Neural cell (in vitro differentiated cells): ENCODE results near the gene COL6A3. TPM values are rescaled to one million over a fixed set of nuclear protein-coding genes. Genes with fewer than 3 reads are reported as not detected.

Experiments
- H2AFZ ChIP-seq: fragments of 200-600, 300-800 bp; sonication (generic), shearing (Covaris generic); 2 replicates; pipeline ENCODE4 v1.6.0; 2014; ENCODE audit warnings: low read depth, mild to moderate bottlenecking, antibody characterized with exemption, low read length, moderate library complexity
- H3F3A ChIP-seq: fragments of 200-600 bp; shearing (Covaris generic); 2 replicates; pipeline ENCODE4 v1.6.1; 2016; ENCODE audit warnings: mild to moderate bottlenecking, moderate library complexity, mixed read lengths, antibody characterized with exemption, low read length; ENCODE audit not compliant: insufficient read depth, poor library complexity, severe bottlenecking
- H3K27ac ChIP-seq: fragments of 200-600, 300-800 bp; sonication (generic), shearing (Covaris generic); 2 replicates; pipeline ENCODE4 v1.5.1; 2014; ENCODE audit warnings: mild to moderate bottlenecking, low read length, moderate library complexity
- H3K27me3 ChIP-seq: fragments of 300-800, 200-600 bp; sonication (generic), shearing (Covaris generic); 2 replicates; pipeline ENCODE4 v1.6.0; 2014; ENCODE audit warnings: mild to moderate bottlenecking, low read depth, low read length, moderate library complexity; ENCODE audit not compliant: insufficient read depth
- H3K36me3 ChIP-seq: fragments of 300-800, 200-600 bp; sonication (generic), shearing (Covaris generic); 2 replicates; pipeline ENCODE4 v1.5.1; 2014; ENCODE audit warnings: mild to moderate bottlenecking, antibody characterized with exemption, low read length, moderate library complexity; ENCODE audit not compliant: insufficient read depth
- H3K4me2 ChIP-seq: fragments of 300-800, 200-600 bp; sonication (generic), shearing (Covaris generic); 2 replicates; pipeline ENCODE4 v1.6.0; 2014; ENCODE audit warnings: mild to moderate bottlenecking, low read length
- H3K4me3 ChIP-seq: fragments of 300-800, 200-600 bp; sonication (generic), shearing (Covaris generic); 2 replicates; pipeline ENCODE4 v1.5.1; 2014; ENCODE audit warnings: mild to moderate bottlenecking, low read length, moderate library complexity
- H3K79me2 ChIP-seq: fragments of 200-600 bp; shearing (Covaris generic); replicated peaks from 2 replicates; pipeline ENCODE4 v1.6.0; 2014; ENCODE audit warnings: mild to moderate bottlenecking, low read length, moderate library complexity; ENCODE audit not compliant: insufficient read depth
- H3K9ac ChIP-seq: fragments of 300-800, 200-600 bp; sonication (generic), shearing (Covaris generic); 2 replicates; pipeline ENCODE4 v1.6.1; 2016; ENCODE audit warnings: mild to moderate bottlenecking, low read length, mixed read lengths
- H3K9me2 ChIP-seq: fragments of 200-600 bp; shearing (Covaris generic); 2 replicates; pipeline ENCODE4 v1.6.1; 2016; ENCODE audit warnings: mild to moderate bottlenecking, low read length, mixed read lengths; ENCODE audit not compliant: insufficient read depth
- H3K9me3 ChIP-seq: fragments of 200-600, 300-800 bp; sonication (generic), shearing (Covaris generic); 2 replicates; pipeline ENCODE4 v1.6.1; 2016; ENCODE audit warnings: mild to moderate bottlenecking, mixed run types, low read length, moderate library complexity, mixed read lengths
- H4K20me1 ChIP-seq: fragments of 200-600 bp; shearing (Covaris generic); 2 replicates; pipeline ENCODE4 v1.6.1; 2016; ENCODE audit warnings: mild to moderate bottlenecking, mixed run types; ENCODE audit not compliant: insufficient read depth
- CTCF ChIP-seq: fragments of 450-650 bp; IDR thresholded peaks from 2 replicates; pipeline ENCODE4 v1.5.1; 2014; ENCODE audit warnings: antibody characterized with exemption, mild to moderate bottlenecking, moderate library complexity; ENCODE audit not compliant: poor library complexity, severe bottlenecking
- EP300 ChIP-seq: fragments of 450-650 bp; conservative IDR thresholded peaks from 2 replicates; pipeline ENCODE4 v1.6.1; 2014; ENCODE audit warnings: antibody characterized with exemption, mild to moderate bottlenecking, moderate library complexity; ENCODE audit not compliant: poor library complexity, severe bottlenecking
- EZH2 ChIP-seq: fragments of 200-600, 300-800 bp; shearing (Covaris generic), sonication (generic); IDR thresholded peaks from 2 replicates; pipeline ENCODE4 v1.6.1; 2014; ENCODE audit warnings: antibody characterized with exemption, low read length, borderline replicate concordance, mild to moderate bottlenecking; ENCODE audit not compliant: insufficient read depth, poor library complexity, severe bottlenecking
- MXI1 ChIP-seq: fragments of 450-650 bp; conservative IDR thresholded peaks from 2 replicates; pipeline ENCODE4 v1.6.1; 2014; ENCODE audit warnings: antibody characterized with exemption, mild to moderate bottlenecking; ENCODE audit not compliant: poor library complexity, severe bottlenecking
- POLR2AphosphoS5 ChIP-seq: IDR thresholded peaks from 2 replicates; pipeline ENCODE4 v1.6.1; 2012
- RAD21 ChIP-seq: fragments of 450-650 bp; conservative IDR thresholded peaks from 2 replicates; pipeline ENCODE4 v1.6.1; 2014; ENCODE audit warnings: antibody characterized with exemption, mild to moderate bottlenecking, moderate library complexity
- REST ChIP-seq: IDR thresholded peaks from 2 replicates; pipeline ENCODE4 v1.6.1; 2012; ENCODE audit warnings: borderline replicate concordance
- SMC3 ChIP-seq: fragments of 450-650 bp; conservative IDR thresholded peaks from 2 replicates; pipeline ENCODE4 v1.6.1; 2014; ENCODE audit warnings: antibody characterized with exemption, mild to moderate bottlenecking, moderate library complexity; ENCODE audit not compliant: poor library complexity
- TAF1 ChIP-seq: IDR thresholded peaks from 2 replicates; pipeline ENCODE4 v1.6.1; 2012; ENCODE audit warnings: low read depth
- polyA plus RNA-seq: library from polyadenylated mRNA; depleted of rRNA; stranded (reverse); fragments of >200 nt; gene quantifications from 2 replicates; pipeline ENCODE4 v1.2.3, GENCODE V29; 2014

The COL6A3 gene
- polyA plus RNA-seq, 1 donor from 2014 or later = 0.05 TPM

GRCh38 chr2:237336131-237336530, 77.8 kb downstream of the COL6A3 start:
- Histone ChIP-seq H3K36me3 (no peaks in the 10 kb centered on the region), H3F3A (no peaks in the 10 kb centered on the region), H3K27me3 (no peaks in the 10 kb centered on the region), H2AFZ (no peak overlapping the region), H4K20me1 (no peaks in the 10 kb centered on the region), H3K9me3 (no peaks in the 10 kb centered on the region), H3K4me3 (no peak overlapping the region), H3K9ac (no peak overlapping the region), H3K4me2 (no peak overlapping the region), H3K9me2 (no peaks in the 10 kb centered on the region), H3K27ac (no peak overlapping the region), H3K79me2 (no peaks in the 10 kb centered on the region)
- TF ChIP-seq SMC3 = no peak

GRCh38 chr2:237333748-237334147, 80.2 kb downstream of the COL6A3 start:
- Histone ChIP-seq H3K79me2 (no peaks in the 10 kb centered on the region), H3F3A (no peaks in the 10 kb centered on the region), H3K36me3 (no peaks in the 10 kb centered on the region), H3K9me2 (no peaks in the 10 kb centered on the region), H4K20me1 (no peaks in the 10 kb centered on the region), H3K4me3 (no peak overlapping the region), H3K9ac (no peak overlapping the region), H3K9me3 (no peaks in the 10 kb centered on the region), H3K27me3 (no peaks in the 10 kb centered on the region), H3K27ac (no peak overlapping the region), H3K4me2 (no peak overlapping the region), H2AFZ (no peak overlapping the region)
- TF ChIP-seq MXI1 = no peak
- TF ChIP-seq SMC3 = no peak
- TF ChIP-seq CTCF = no peak
- no peak for TF ChIP-seq EP300
- TF ChIP-seq RAD21 = no peak
- TF ChIP-seq TAF1 = no peak
- no peak for TF ChIP-seq REST
- TF ChIP-seq POLR2AphosphoS5 = no peak
- TF ChIP-seq EZH2 = no peak

- Histone ChIP-seq H3K4me2 (no peak overlapping the region), H3K27ac (no peak overlapping the region), H3K4me3 (no peak overlapping the region), H3F3A (no peaks in the 10 kb centered on the region), H3K9ac (no peak overlapping the region), H3K27me3 (no peaks in the 10 kb centered on the region), H4K20me1 (no peaks in the 10 kb centered on the region), H3K79me2 (no peaks in the 10 kb centered on the region), H2AFZ (no peak overlapping the region), H3K9me2 (no peaks in the 10 kb centered on the region), H3K9me3 (no peaks in the 10 kb centered on the region), H3K36me3 (no peaks in the 10 kb centered on the region)
- no peak for TF ChIP-seq EP300
- TF ChIP-seq REST = no peak
- no peak for TF ChIP-seq MXI1
- no peak for TF ChIP-seq POLR2AphosphoS5
- no peak for TF ChIP-seq RAD21
- TF ChIP-seq EZH2 = no peak
- TF ChIP-seq CTCF = no peak
- no peak for TF ChIP-seq TAF1
- no peak for TF ChIP-seq SMC3
Observed at GRCh38 chr2:237330541-237330940, 83.4 kb downstream of the COL6A3 start.
